Endometrial microvascular endothelial cells (primary cell): ENCODE measurements around the gene CDC25B. TPM values are rescaled to one million over a fixed set of nuclear protein-coding genes. Genes with fewer than 3 reads are reported as not detected.

Source experiments
- in situ Hi-C: cut with HindIII; loops from 2 replicates; pipeline ENCODE4 v1.10.0; 2017; ENCODE audit warnings: low sequenced_read_pairs, low pct_unique_long_range_greater_than_20kb; ENCODE audit errors: inconsistent ontology term
- total RNA-seq: library from RNA; depleted of rRNA; stranded (reverse); fragments of >200 nt; gene quantifications from one replicate; pipeline ENCODE4 v1.2.3, GENCODE V29; 2015; ENCODE audit errors: inconsistent ontology term

CDC25B gene
- total RNA-seq, 1 donor from 2014 or later: 61.7 TPM

DNA sequence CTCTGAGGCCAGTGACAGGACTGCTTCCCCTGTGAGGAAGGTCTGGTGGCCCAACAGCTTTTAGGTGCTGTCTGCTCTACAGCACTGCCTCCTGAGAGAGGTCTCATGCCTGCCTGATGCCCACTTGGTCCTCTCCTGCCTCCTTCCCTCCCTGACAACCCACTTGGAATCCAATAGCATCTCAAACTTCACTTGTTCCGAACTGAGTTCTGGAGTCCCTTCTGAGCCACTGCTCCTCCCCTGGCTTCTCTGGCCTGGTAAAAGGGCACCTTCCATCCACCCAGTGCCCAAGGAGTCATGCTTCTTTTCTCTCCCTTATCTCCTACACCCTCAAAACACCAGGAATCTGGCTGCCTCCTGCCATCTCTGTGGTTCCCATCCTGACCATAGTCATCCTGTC is 52.5 kb downstream of the CDC25B start:
- in situ Hi-C loops: no loop called here

DNA sequence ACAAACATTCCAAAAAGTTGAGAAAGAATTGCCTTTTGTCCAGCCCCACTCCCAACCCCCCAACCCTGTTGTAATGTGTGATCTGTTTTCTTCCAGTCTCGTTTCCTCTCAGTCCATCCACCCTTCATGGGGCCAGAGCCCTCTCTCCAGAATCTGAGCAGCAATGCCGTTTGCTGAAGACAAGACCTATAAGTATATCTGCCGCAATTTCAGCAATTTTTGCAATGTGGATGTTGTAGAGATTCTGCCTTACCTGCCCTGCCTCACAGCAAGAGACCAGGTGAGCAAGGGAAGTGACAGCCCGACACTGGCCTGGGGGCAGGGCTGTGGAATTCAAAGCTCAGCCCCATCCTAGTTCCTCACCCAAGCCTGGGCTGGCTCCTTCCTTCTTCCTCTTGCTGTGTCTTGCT is 58.4 kb downstream of the CDC25B start:
- in situ Hi-C loops: no loop called here

Other genes with a start within 250 kb of the CDC25B start
- gene GFRA4, start 132.9 kb upstream of the CDC25B start, total RNA-seq: not detected
- gene ADAM33, start 114.3 kb upstream of the CDC25B start, total RNA-seq: not detected
- gene SIGLEC1, start 83.7 kb upstream of the CDC25B start, total RNA-seq: not detected
- gene HSPA12B, start 63.6 kb upstream of the CDC25B start, total RNA-seq: 10.9 TPM
- 85.9 TPM for gene ADISSP, start 28.6 kb upstream of the CDC25B start, total RNA-seq
- not detected for gene SPEF1, start 14.9 kb upstream of the CDC25B start, total RNA-seq
- 105 TPM for gene CENPB, start 9.6 kb upstream of the CDC25B start, total RNA-seq
- 32.5 TPM for gene AP5S1, start 24.2 kb downstream of the CDC25B start, total RNA-seq
- 24.4 TPM for gene MAVS, start 50.5 kb downstream of the CDC25B start, total RNA-seq
- 47.3 TPM for gene PANK2, start 93.1 kb downstream of the CDC25B start, total RNA-seq
- 12.8 TPM for gene RNF24, start 219.2 kb downstream of the CDC25B start, total RNA-seq